T-helper 9 cell (primary cell): ENCODE results near the gene CCL1.
"Not testable (repeated sequence)": the region's sequence is repeated elsewhere in the genome, so short reads cannot be mapped to it uniquely, and the experiment has no call there.

Source experiments
- DNase-seq: peaks from one replicate; pipeline ENCODE4 v3.0.0-alpha.2; 2020

CCL1 gene

GRCh38 chr17:34356194-34356593 lies 6.8 kb downstream of the CCL1 start, which contains the start of gene CCL13:
Gene CCL13 (plus strand): TSS chr17:34356480. CDS start chr17:34356527, 47 bp downstream.
- no peak for DNase-seq

GRCh38 chr17:34354637-34355036 lies 8.4 kb downstream of the CCL1 start:
- DNase-seq: no peak

- no peak for DNase-seq
Measured at GRCh38 chr17:34352191-34352590, 10.8 kb downstream of the CCL1 start.

GRCh38 chr17:34351096-34351495 lies 11.9 kb downstream of the CCL1 start:
- no peak for DNase-seq

- DNase-seq: no peak
Measured at GRCh38 chr17:34349751-34350150, 13.3 kb downstream of the CCL1 start.

- DNase-seq: no peak
Measured at GRCh38 chr17:34347063-34347462, 16.0 kb downstream of the CCL1 start.

GRCh38 chr17:34341916-34342315 lies 21.1 kb downstream of the CCL1 start:
- DNase-seq: no peak

GRCh38 chr17:34339138-34339770 lies 23.8 kb downstream of the CCL1 start:
- no peak for DNase-seq

- no peak for DNase-seq
Measured at GRCh38 chr17:34337701-34338100, 25.3 kb downstream of the CCL1 start.

GRCh38 chr17:34327580-34327979 lies 35.5 kb downstream of the CCL1 start:
- DNase-seq: not testable (repeated sequence)

- no peak for DNase-seq
Measured at GRCh38 chr17:34321964-34322363, 41.1 kb downstream of the CCL1 start.

- no peak for DNase-seq
Measured at GRCh38 chr17:34319039-34319483, 44.0 kb downstream of the CCL1 start, which contains the start of gene CCL8. Gene CCL8 (plus strand): TSS chr17:34319435. CDS start chr17:34319502, 67 bp downstream.

- no peak for DNase-seq
Measured at GRCh38 chr17:34318474-34318873, 44.6 kb downstream of the CCL1 start.

- DNase-seq: no peak
Measured at GRCh38 chr17:34314279-34314678, 48.8 kb downstream of the CCL1 start.

- DNase-seq: no peak
Measured at GRCh38 chr17:34313164-34313563, 49.9 kb downstream of the CCL1 start.

GRCh38 chr17:34312080-34312479 lies 51.0 kb downstream of the CCL1 start:
- no peak for DNase-seq

GRCh38 chr17:34311291-34311690 lies 51.7 kb downstream of the CCL1 start:
- DNase-seq: no peak
